GM21360 (cell line): ENCODE measurements around the gene SLC25A2.
"Not testable (repeated sequence)": the region's sequence is repeated elsewhere in the genome, so short reads cannot be mapped to it uniquely, and the experiment has no call there.

Experiments used
- ATAC-seq: cut with Tn5 transposase; IDR thresholded peaks from one replicate; pipeline ENCODE4 v1.9.1; 2021; ENCODE audit warnings: mild to moderate bottlenecking, moderate library complexity; ENCODE audit not compliant: unreplicated experiment

Gene SLC25A2

GRCh38 chr5:141303756-141304155, at the start of gene SLC25A2:
Gene SLC25A2 (minus strand): TSS chr5:141304049. CDS start chr5:141303865, 184 bp downstream.
- ATAC-seq = no peak

GRCh38 chr5:141351591-141351990, 47.7 kb upstream of the SLC25A2 start:
- ATAC-seq = no peak

- no peak for ATAC-seq
Measured at GRCh38 chr5:141349917-141350619, 46.2 kb upstream of the SLC25A2 start, which contains the start of gene PCDHGB1. Gene PCDHGB1 (plus strand): TSS chr5:141350099. CDS start chr5:141350261, 162 bp downstream.

GRCh38 chr5:141346017-141346416, 42.2 kb upstream of the SLC25A2 start:
- ATAC-seq = not testable (repeated sequence)

GRCh38 chr5:141345327-141345726, 41.5 kb upstream of the SLC25A2 start:
- no peak for ATAC-seq

GRCh38 chr5:141343953-141344463, 40.2 kb upstream of the SLC25A2 start:
- ATAC-seq = no peak

- no peak for ATAC-seq
Measured at GRCh38 chr5:141343242-141343952, 39.5 kb upstream of the SLC25A2 start, which contains the start of gene PCDHGA3. Gene PCDHGA3 (plus strand): TSS chr5:141343829. CDS start chr5:141344034, 205 bp downstream.

GRCh38 chr5:141342773-141343172, 38.9 kb upstream of the SLC25A2 start:
- no peak for ATAC-seq

- not testable (repeated sequence) for ATAC-seq
Measured at GRCh38 chr5:141340781-141341354, 37.0 kb upstream of the SLC25A2 start.

- ATAC-seq = peak; percentile 76
Measured at GRCh38 chr5:141338538-141339306, 34.9 kb upstream of the SLC25A2 start, which contains the start of gene PCDHGA2. Gene PCDHGA2 (plus strand): TSS chr5:141338760.

- ATAC-seq = not testable (repeated sequence)
Measured at GRCh38 chr5:141332571-141332970, 28.7 kb upstream of the SLC25A2 start.

- ATAC-seq = peak; percentile 48
Measured at GRCh38 chr5:141330299-141331080, 26.6 kb upstream of the SLC25A2 start, which contains the start of gene PCDHGA1. Gene PCDHGA1 (plus strand): TSS chr5:141330514.

GRCh38 chr5:141328231-141328630, 24.4 kb upstream of the SLC25A2 start:
- no peak for ATAC-seq

- peak; percentile 84 for ATAC-seq
Measured at GRCh38 chr5:141326088-141326854, 22.4 kb upstream of the SLC25A2 start.

- no peak for ATAC-seq
Measured at GRCh38 chr5:141322261-141322660, 18.4 kb upstream of the SLC25A2 start.

GRCh38 chr5:141320225-141321169, 16.6 kb upstream of the SLC25A2 start, which contains the start of gene TAF7:
Gene TAF7 (minus strand): TSS chr5:141320784. CDS start chr5:141320044, 740 bp downstream.
- peak; percentile 90 for ATAC-seq

- ATAC-seq = no peak
Measured at GRCh38 chr5:141319699-141320098, 15.8 kb upstream of the SLC25A2 start.

- no peak for ATAC-seq
Measured at GRCh38 chr5:141319202-141319601, 15.4 kb upstream of the SLC25A2 start.
